Measurements from ENCODE around the gene XPO4.
"Not testable (repeated sequence)": the region's sequence is repeated elsewhere in the genome, so short reads cannot be mapped to it uniquely, and the experiment has no call there.

The XPO4 gene

DNA sequence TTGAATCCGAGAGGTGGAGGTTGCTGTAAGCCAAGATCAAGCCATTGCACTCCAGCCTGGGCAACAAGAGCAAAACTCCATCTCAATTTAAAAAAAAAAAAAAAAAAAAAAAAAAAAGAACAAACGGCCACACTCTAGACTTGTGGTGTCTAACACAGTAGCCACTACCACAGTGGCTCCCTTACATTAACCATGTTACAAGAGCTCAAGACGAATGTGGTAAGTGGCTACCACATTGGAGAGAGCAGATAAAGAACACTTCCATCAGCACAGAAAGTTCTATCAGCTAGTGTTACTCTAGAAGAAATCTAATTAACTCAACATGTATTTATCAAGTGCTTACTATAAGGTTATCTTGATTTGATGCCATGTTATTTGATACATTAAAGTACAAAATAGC is 11.5 kb downstream of the XPO4 start:
- Histone ChIP-seq H3K4me3 (ENCODE audit: extremely low read depth, insufficient read depth, low read length, poor library complexity, severe bottlenecking) (no peak overlapping the region), H3K27ac (ENCODE audit: low read depth, low read length, severe bottlenecking) (no peak overlapping the region), H3K9me3 (ENCODE audit: control insufficient read depth, low read length) (no peaks in the 10 kb centered on the region), H3K36me3 (ENCODE audit: control insufficient read depth, insufficient read depth, low read length) (peaks cover 10% of the 10 kb centered on the region), H3K4me1 (ENCODE audit: control insufficient read depth, insufficient read depth, low read length, poor library complexity, severe bottlenecking) (no peaks in the 10 kb centered on the region)
- 80% methylated on average over 1 of the region's 3 CpGs; no CpG with 5 or more reads in 1 of the 2 experiments for WGBS, 2 experiments (ENCODE audit: insufficient coverage in 2 of 2)

DNA sequence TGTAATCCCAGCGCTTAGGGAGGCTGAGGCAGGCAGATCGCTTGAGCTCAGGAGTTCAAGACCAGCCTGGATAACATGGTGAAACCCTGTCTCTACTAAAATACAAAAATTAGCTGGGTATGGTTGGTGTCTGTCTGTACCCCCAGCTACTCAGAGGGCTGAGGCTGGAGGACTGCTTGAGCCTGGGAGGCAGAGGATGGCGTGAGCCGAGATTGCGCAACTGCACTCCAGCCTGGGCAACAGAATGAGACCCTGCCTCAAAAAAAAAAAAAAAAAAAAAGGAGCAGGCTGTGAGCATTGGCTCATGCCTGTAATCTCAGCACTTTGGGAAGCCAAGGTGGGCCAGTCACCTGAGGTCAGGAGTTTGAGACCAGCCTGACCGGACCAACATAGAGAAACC is 12.0 kb downstream of the XPO4 start:
- H3K27ac ChIP-seq (ENCODE audit: low read depth, low read length, severe bottlenecking); H3K4me1 ChIP-seq (ENCODE audit: control insufficient read depth, insufficient read depth, low read length, poor library complexity, severe bottlenecking); H3K36me3 ChIP-seq (ENCODE audit: control insufficient read depth, insufficient read depth, low read length); H3K4me3 ChIP-seq (ENCODE audit: extremely low read depth, insufficient read depth, low read length, poor library complexity, severe bottlenecking); H3K9me3 ChIP-seq (ENCODE audit: control insufficient read depth, low read length): not testable (repeated sequence)
- WGBS, 2 experiments (ENCODE audit: insufficient coverage in 2 of 2): 94 to 100% methylated on average over 3 to 5 of the region's 6 CpGs

DNA sequence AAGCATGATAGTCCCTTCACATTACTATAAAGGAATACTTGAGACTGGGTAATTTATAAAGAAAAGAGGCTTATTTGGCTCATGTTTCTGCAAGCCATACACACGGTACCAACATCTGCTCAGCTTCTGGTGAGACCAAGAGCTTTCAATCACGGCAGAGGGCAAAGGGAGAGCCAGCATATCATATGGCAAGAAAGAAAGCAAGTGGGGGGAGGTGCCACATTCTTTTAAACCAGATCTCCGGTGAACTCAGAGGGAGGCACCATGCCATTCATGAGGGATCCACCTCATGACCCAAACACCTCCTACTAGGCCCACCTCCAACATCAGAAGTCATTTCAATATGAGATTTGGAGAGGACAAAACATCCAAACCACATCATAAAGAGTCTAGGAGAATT is 20.3 kb downstream of the XPO4 start:
- peaks cover 9% of the 10 kb centered on the region for H3K4me1 ChIP-seq (ENCODE audit: control insufficient read depth, insufficient read depth, low read length, poor library complexity, severe bottlenecking)
- WGBS, 2 experiments (ENCODE audit: insufficient coverage in 2 of 2): no CpG with 5 or more reads among the region's 3 CpGs
- no peak overlapping the region for H3K27ac ChIP-seq (ENCODE audit: low read depth, low read length, severe bottlenecking)
- peaks cover 9% of the 10 kb centered on the region for H3K36me3 ChIP-seq (ENCODE audit: control insufficient read depth, insufficient read depth, low read length)
- H3K9me3 ChIP-seq (ENCODE audit: control insufficient read depth, low read length): no peaks in the 10 kb centered on the region
- no peak overlapping the region for H3K4me3 ChIP-seq (ENCODE audit: extremely low read depth, insufficient read depth, low read length, poor library complexity, severe bottlenecking)

DNA sequence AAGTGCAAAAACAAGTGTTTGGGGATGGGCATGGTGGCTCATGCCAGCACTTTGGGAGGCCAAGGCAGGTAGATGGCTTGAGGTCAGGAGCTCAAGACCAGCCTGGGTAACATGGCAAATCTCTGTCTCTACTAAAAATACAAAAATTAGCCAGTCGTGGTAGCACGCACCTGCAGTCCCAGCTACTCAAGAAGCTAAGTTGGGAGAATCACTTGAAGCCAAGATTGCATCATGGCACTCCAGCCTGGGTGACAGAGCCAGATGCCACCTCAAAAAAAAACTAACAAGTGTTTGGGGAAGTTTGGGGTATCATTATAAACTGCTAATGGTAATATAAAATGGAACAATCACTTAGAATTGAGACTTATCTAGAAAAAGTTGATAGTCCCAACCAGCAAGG is 24.6 kb downstream of the XPO4 start:
- H3K27ac ChIP-seq (ENCODE audit: low read depth, low read length, severe bottlenecking): no peak overlapping the region
- no peak overlapping the region for H3K4me3 ChIP-seq (ENCODE audit: extremely low read depth, insufficient read depth, low read length, poor library complexity, severe bottlenecking)
- 82 to 94% methylated on average over 2 of the region's 2 CpGs for WGBS, 2 experiments (ENCODE audit: insufficient coverage in 2 of 2)
- no peaks in the 10 kb centered on the region for H3K9me3 ChIP-seq (ENCODE audit: control insufficient read depth, low read length)
- no peaks in the 10 kb centered on the region for H3K36me3 ChIP-seq (ENCODE audit: control insufficient read depth, insufficient read depth, low read length)
- peaks cover 19% of the 10 kb centered on the region for H3K4me1 ChIP-seq (ENCODE audit: control insufficient read depth, insufficient read depth, low read length, poor library complexity, severe bottlenecking)

DNA sequence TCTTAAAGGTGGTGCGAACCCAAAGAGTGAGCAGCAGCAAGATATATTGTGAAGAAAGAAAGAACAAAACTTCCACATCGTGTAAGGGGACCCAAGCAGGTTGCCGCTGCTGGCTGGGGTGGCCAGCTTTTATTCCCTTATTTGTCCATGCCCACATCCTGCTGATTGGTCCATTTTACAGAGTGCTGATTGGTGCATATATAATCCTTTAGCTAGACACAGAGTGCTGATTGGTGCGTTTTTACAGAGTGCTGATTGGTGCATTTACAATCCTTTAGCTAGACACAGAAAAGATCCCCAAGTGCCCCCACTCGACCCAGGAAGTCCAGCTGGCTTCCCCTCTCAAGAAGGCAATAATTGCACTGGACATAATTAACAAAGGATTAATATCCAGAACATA is 25.7 kb downstream of the XPO4 start:
- not testable (repeated sequence) for H3K27ac ChIP-seq (ENCODE audit: low read depth, low read length, severe bottlenecking); H3K9me3 ChIP-seq (ENCODE audit: control insufficient read depth, low read length); H3K4me3 ChIP-seq (ENCODE audit: extremely low read depth, insufficient read depth, low read length, poor library complexity, severe bottlenecking); H3K36me3 ChIP-seq (ENCODE audit: control insufficient read depth, insufficient read depth, low read length)
- WGBS, 2 experiments (ENCODE audit: insufficient coverage in 2 of 2): 96 to 100% methylated on average over 3 of the region's 5 CpGs
- H3K4me1 ChIP-seq (ENCODE audit: control insufficient read depth, insufficient read depth, low read length, poor library complexity, severe bottlenecking): peaks cover 16% of the 10 kb centered on the region

DNA sequence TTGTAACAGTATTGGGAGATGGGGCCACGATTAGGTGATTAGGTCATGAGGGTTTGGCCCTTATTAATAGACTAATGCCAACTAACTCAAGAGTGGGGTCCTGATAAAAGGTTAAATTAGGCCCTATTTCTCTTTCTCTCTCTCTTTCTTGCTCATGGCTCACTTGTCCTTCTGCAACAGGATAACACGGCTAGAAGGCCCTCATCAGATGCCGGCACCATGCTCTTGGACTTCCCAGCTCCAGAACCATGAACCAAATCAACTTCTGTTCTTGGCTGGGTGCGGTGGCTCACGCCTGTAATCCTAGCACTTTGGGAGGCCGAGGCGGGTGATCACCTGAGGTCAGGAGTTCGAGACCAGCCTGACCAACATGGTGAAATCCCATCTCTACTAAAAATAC is 28.1 kb downstream of the XPO4 start:
- not testable (repeated sequence) for H3K4me3 ChIP-seq (ENCODE audit: extremely low read depth, insufficient read depth, low read length, poor library complexity, severe bottlenecking); H3K9me3 ChIP-seq (ENCODE audit: control insufficient read depth, low read length); H3K27ac ChIP-seq (ENCODE audit: low read depth, low read length, severe bottlenecking); H3K36me3 ChIP-seq (ENCODE audit: control insufficient read depth, insufficient read depth, low read length)
- H3K4me1 ChIP-seq (ENCODE audit: control insufficient read depth, insufficient read depth, low read length, poor library complexity, severe bottlenecking): peaks cover 16% of the 10 kb centered on the region
- 91 to 92% methylated on average over 4 of the region's 8 CpGs for WGBS, 2 experiments (ENCODE audit: insufficient coverage in 2 of 2)

DNA sequence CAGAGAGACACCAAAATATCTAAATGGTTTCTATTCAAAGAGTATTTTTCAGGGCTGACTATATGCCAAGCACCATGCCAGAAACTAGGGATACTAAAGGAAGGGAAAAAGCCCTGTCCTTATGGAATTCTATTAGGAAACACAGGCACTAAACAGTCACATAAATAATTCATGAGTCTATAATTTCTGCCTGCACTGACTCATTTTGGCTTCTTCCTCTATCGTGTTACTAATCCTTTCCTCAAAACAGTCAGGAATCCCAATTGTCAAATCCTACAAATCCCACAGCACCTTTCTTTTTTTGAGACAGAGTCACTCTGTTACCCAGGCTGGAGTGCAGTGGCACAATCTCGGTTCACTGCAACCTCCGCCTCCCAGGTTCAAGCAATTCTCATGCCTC is 29.2 kb downstream of the XPO4 start:
- Histone ChIP-seq H3K9me3 (ENCODE audit: control insufficient read depth, low read length) (no peaks in the 10 kb centered on the region), H3K36me3 (ENCODE audit: control insufficient read depth, insufficient read depth, low read length) (no peaks in the 10 kb centered on the region), H3K4me1 (ENCODE audit: control insufficient read depth, insufficient read depth, low read length, poor library complexity, severe bottlenecking) (peaks cover 16% of the 10 kb centered on the region), H3K4me3 (ENCODE audit: extremely low read depth, insufficient read depth, low read length, poor library complexity, severe bottlenecking) (no peak overlapping the region), H3K27ac (ENCODE audit: low read depth, low read length, severe bottlenecking) (peak overlapping the region; percentile 58)
- WGBS, 2 experiments (ENCODE audit: insufficient coverage in 2 of 2): 63 to 74% methylated on average over 3 of the region's 3 CpGs

DNA sequence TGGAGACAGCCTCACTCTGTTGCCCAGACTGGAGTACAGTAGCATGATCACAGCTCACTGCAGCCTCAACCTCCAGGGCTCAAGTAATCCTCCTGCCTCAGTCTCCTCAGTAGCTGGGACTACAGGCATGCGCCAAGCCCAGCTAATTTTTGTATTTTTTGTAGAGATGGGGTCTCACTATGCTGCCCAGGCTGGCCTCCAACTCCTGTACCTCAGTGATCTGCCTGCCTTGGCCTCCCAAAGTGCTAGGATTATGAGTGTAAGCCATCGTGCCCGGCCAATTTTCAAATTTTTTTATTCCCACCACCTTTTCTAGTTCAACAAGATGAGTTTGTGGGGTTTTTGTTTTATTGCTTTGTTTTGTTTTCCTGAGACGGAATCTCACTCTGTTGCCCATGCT is 31.7 kb downstream of the XPO4 start:
- Histone ChIP-seq H3K27ac (ENCODE audit: low read depth, low read length, severe bottlenecking) (no peak overlapping the region), H3K36me3 (ENCODE audit: control insufficient read depth, insufficient read depth, low read length) (peaks cover 9% of the 10 kb centered on the region), H3K4me3 (ENCODE audit: extremely low read depth, insufficient read depth, low read length, poor library complexity, severe bottlenecking) (no peak overlapping the region), H3K4me1 (ENCODE audit: control insufficient read depth, insufficient read depth, low read length, poor library complexity, severe bottlenecking) (peaks cover 20% of the 10 kb centered on the region), H3K9me3 (ENCODE audit: control insufficient read depth, low read length) (no peaks in the 10 kb centered on the region)
- WGBS, 2 experiments (ENCODE audit: insufficient coverage in 2 of 2): 80 to 100% methylated on average over 1 of the region's 4 CpGs

DNA sequence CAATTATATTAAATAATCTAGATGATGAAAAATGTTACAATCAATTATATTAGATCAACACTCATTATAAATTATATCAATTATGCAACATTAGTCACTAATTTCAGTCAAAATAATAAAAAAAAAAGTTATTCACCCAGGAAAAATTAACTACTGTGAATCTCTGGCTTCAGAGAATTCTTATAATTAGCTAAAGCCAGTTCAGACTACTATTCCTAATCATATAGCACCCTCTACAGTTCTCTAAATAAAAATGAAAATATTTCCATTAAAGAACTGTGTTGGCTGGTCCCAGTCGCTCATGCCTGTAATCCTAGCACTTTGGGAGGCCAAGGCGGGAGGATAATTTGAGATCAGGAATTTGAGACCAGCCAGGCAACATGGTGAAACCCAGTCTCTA is 33.0 kb downstream of the XPO4 start:
- peaks cover 20% of the 10 kb centered on the region for H3K4me1 ChIP-seq (ENCODE audit: control insufficient read depth, insufficient read depth, low read length, poor library complexity, severe bottlenecking)
- 83% methylated on average over 2 of the region's 2 CpGs; no CpG with 5 or more reads in 1 of the 2 experiments for WGBS, 2 experiments (ENCODE audit: insufficient coverage in 2 of 2)
- no peak overlapping the region for H3K27ac ChIP-seq (ENCODE audit: low read depth, low read length, severe bottlenecking)
- no peak overlapping the region for H3K4me3 ChIP-seq (ENCODE audit: extremely low read depth, insufficient read depth, low read length, poor library complexity, severe bottlenecking)
- peaks cover 9% of the 10 kb centered on the region for H3K36me3 ChIP-seq (ENCODE audit: control insufficient read depth, insufficient read depth, low read length)
- H3K9me3 ChIP-seq (ENCODE audit: control insufficient read depth, low read length): no peaks in the 10 kb centered on the region

DNA sequence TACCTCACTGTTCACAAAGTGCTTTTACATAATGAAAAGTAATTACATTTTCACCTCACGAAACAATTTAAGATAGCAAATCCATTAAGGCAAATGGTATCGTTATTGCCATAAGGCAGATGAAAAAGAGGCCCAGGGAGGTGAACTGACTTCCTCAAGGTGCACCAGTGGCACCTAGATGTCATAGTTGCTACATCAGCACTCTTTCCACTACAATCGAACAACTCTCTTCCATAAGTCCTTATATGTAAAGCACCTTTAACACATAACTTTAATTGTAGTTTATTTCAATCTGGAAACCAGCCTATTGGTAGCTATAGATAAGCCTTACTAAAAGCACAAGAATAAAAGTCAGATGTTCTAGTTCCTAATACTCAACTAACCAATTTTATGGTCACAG is 35.1 kb downstream of the XPO4 start:
- H3K36me3 ChIP-seq (ENCODE audit: control insufficient read depth, insufficient read depth, low read length): peaks cover 15% of the 10 kb centered on the region
- 88 to 93% methylated on average over 2 to 3 of the region's 3 CpGs for WGBS, 2 experiments (ENCODE audit: insufficient coverage in 2 of 2)
- no peak overlapping the region for H3K4me3 ChIP-seq (ENCODE audit: extremely low read depth, insufficient read depth, low read length, poor library complexity, severe bottlenecking)
- H3K27ac ChIP-seq (ENCODE audit: low read depth, low read length, severe bottlenecking): no peak overlapping the region
- H3K4me1 ChIP-seq (ENCODE audit: control insufficient read depth, insufficient read depth, low read length, poor library complexity, severe bottlenecking): peaks cover 6% of the 10 kb centered on the region
- H3K9me3 ChIP-seq (ENCODE audit: control insufficient read depth, low read length): no peaks in the 10 kb centered on the region

DNA sequence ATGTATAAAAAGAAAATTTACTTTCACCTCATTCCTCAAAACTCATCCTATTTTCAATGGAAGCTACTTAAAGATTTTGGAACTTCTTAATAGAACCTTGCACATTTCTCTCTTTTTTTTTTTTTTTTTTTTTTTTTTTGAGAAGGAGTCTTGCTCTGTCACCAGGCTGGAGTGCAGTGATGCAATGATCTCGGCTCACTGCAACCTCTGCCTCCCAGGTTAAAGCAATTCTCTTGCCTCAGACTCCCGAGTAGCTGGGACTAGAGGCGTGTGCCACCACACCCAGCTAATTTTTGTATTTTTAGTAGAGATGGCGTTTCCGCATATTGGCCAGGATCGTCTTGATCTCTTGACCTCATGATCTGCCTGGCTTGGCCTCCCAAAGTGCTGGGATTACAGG is 40.9 kb downstream of the XPO4 start:
- not testable (repeated sequence) for H3K27ac ChIP-seq (ENCODE audit: low read depth, low read length, severe bottlenecking); H3K4me3 ChIP-seq (ENCODE audit: extremely low read depth, insufficient read depth, low read length, poor library complexity, severe bottlenecking); H3K9me3 ChIP-seq (ENCODE audit: control insufficient read depth, low read length); H3K4me1 ChIP-seq (ENCODE audit: control insufficient read depth, insufficient read depth, low read length, poor library complexity, severe bottlenecking)
- 98% methylated on average over 6 of the region's 6 CpGs; no CpG with 5 or more reads in 1 of the 2 experiments for WGBS, 2 experiments (ENCODE audit: insufficient coverage in 2 of 2)
- peaks cover 32% of the 10 kb centered on the region for H3K36me3 ChIP-seq (ENCODE audit: control insufficient read depth, insufficient read depth, low read length)

DNA sequence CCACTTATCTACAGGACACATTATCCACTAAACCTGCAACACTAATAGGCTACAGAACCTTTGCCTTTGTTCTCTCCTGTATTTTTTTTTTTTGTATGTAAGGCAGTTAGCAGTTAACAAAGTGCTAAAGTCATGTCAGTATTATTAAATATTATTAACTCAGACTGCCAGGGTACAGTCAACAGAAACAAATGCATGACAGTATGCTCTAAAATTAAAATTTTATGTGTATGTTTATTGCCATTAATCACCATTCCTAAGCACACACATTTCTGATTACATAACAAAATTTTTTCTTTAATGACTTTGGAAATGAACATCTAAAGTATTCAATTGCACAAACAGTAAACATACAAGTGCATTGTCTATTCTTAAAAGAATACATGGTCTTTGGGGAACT is 41.7 kb downstream of the XPO4 start:
- Histone ChIP-seq H3K9me3 (ENCODE audit: control insufficient read depth, low read length) (no peaks in the 10 kb centered on the region), H3K36me3 (ENCODE audit: control insufficient read depth, insufficient read depth, low read length) (peaks cover 26% of the 10 kb centered on the region), H3K4me1 (ENCODE audit: control insufficient read depth, insufficient read depth, low read length, poor library complexity, severe bottlenecking) (no peaks in the 10 kb centered on the region), H3K4me3 (ENCODE audit: extremely low read depth, insufficient read depth, low read length, poor library complexity, severe bottlenecking) (no peak overlapping the region), H3K27ac (ENCODE audit: low read depth, low read length, severe bottlenecking) (no peak overlapping the region)

Measured in mesodermal cell (in vitro differentiated cells).